ENCODE measurements around the gene ATP2C2.

- no peak for TF ChIP-seq CTCF (conservative IDR thresholded peaks at IDR 0.05)
- TF ChIP-seq ZFX (IDR thresholded peaks at IDR 0.05) = no peak
Measured at GRCh38 chr16:84362471-84362941, 5.8 kb upstream of the ATP2C2 start.

All from C4-2B (cell line).